ENCODE results near the gene ATP8B3. TPM values are rescaled to one million over a fixed set of nuclear protein-coding genes. Genes with fewer than 3 reads are reported as not detected.
"Not testable (repeated sequence)": the region's sequence is repeated elsewhere in the genome, so short reads cannot be mapped to it uniquely, and the experiment has no call there.

ATP8B3 gene
- total RNA-seq, 1 donor from 2014 or later: 0.11 TPM

DNA sequence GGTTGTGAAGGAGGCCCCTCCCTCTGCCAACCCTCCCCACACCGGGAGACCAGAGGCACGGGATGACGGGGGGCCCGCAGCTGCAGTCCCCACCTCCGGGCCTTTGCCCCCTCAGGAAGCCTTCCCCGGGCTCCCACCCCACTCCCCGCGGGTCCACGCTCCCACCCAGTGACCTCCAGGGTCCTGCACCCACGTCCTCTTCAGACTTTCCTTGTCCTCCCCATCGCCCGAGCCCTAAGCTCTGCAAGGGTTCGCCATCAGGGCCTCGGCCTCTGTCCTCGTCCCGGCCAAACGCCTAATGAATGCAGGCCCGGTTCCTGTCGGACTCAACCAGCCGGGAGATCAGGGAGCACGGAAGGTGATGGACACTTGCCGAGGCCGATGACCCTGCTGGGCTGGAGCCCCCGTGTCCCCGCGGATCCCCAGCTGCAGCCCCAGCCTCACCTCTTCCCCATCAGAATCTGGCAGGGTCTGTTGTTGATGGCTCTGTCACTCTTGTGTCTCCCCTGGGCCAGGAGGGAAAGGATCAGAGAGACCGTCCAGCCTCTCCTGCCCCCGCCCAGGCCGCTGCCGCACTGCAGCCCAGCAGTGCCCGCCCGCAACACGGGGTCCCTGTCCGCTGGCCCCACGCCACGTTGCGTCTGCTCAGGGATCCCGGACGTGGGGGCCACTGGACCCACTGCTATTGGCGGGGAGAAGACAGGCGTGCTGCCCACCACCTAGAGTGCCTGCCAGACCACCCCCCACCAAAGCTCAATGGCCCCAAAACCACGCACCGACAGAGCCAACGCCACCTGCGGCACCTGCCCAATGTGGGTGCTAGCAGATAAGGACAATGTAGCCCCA is 5.7 kb downstream of the ATP8B3 start:
- no peak overlapping the region for H3K4me3 ChIP-seq
- no peak for DNase-seq (ENCODE audit: low spot score in 2 of 2)
- intact Hi-C loops (cut with DNase I): no loop called here
- no peaks in the 10 kb centered on the region for H3K9me3 ChIP-seq
- no peaks in the 10 kb centered on the region for H3K36me3 ChIP-seq
- TF ChIP-seq, protein P1, sequence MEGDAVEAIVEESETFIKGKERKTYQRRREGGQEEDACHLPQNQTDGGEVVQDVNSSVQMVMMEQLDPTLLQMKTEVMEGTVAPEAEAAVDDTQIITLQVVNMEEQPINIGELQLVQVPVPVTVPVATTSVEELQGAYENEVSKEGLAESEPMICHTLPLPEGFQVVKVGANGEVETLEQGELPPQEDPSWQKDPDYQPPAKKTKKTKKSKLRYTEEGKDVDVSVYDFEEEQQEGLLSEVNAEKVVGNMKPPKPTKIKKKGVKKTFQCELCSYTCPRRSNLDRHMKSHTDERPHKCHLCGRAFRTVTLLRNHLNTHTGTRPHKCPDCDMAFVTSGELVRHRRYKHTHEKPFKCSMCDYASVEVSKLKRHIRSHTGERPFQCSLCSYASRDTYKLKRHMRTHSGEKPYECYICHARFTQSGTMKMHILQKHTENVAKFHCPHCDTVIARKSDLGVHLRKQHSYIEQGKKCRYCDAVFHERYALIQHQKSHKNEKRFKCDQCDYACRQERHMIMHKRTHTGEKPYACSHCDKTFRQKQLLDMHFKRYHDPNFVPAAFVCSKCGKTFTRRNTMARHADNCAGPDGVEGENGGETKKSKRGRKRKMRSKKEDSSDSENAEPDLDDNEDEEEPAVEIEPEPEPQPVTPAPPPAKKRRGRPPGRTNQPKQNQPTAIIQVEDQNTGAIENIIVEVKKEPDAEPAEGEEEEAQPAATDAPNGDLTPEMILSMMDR (IDR thresholded peaks at IDR 0.05): no peak
- no peak overlapping the region for H3K27ac ChIP-seq
- no peaks in the 10 kb centered on the region for H3K27me3 ChIP-seq
- H3K4me1 ChIP-seq: no peaks in the 10 kb centered on the region

GRCh38 chr19:1805401-1806183 is 6.5 kb downstream of the ATP8B3 start:
- Histone ChIP-seq H3K36me3 (no peaks in the 10 kb centered on the region), H3K9me3 (no peaks in the 10 kb centered on the region), H3K4me3 (no peak overlapping the region), H3K27ac (no peak overlapping the region), H3K27me3 (no peaks in the 10 kb centered on the region), H3K4me1 (no peaks in the 10 kb centered on the region)
- intact Hi-C loops (cut with DNase I): no loop called here
- no peak for DNase-seq (ENCODE audit: low spot score in 2 of 2)
- TF ChIP-seq, protein P1 (IDR thresholded peaks at IDR 0.05): no peak

GRCh38 chr19:1804858-1805257 is 7.2 kb downstream of the ATP8B3 start:
- no peak for DNase-seq (ENCODE audit: low spot score in 2 of 2)
- H3K27ac ChIP-seq: no peak overlapping the region
- intact Hi-C loops (cut with DNase I): no loop called here
- H3K9me3 ChIP-seq: no peaks in the 10 kb centered on the region
- TF ChIP-seq, protein P1 (IDR thresholded peaks at IDR 0.05): no peak
- H3K4me1 ChIP-seq: no peaks in the 10 kb centered on the region
- no peaks in the 10 kb centered on the region for H3K36me3 ChIP-seq
- H3K4me3 ChIP-seq: no peak overlapping the region
- H3K27me3 ChIP-seq: no peaks in the 10 kb centered on the region

DNA sequence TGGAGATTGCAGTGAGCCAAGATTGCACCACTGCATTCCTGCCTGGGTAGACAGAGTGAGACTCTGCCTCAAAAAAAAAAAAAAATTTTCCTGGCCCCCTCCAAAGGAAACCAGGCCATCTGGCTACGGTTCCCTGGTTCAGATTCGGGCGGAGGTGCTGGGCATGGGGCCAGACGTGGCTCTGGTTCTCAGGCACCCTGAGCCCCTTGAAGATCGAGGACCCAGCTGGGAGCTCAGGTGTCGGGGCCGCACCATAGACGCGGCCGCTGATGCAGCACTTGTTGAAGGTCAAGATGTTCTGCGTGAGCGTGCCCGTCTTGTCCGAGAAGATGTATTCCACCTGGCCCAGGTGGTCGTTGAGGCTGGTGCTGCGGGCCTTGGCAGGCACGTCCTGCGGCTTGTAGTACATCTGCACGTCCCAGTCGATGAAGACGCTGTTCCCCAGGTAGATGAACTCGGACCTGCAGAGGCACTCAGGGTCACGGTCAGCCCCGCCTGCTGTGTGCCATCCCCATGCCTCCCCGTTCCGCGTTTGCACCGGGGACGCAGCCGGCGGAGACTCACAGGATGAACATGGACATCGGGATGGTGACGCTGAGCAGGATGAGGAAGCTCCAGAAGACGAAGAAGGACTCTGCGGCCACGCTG is 12.3 kb downstream of the ATP8B3 start:
- intact Hi-C loops (cut with DNase I): no loop called here
- TF ChIP-seq, protein P1 (IDR thresholded peaks at IDR 0.05): no peak
- H3K9me3 ChIP-seq: no peaks in the 10 kb centered on the region
- no peaks in the 10 kb centered on the region for H3K36me3 ChIP-seq
- H3K4me3 ChIP-seq: no peak overlapping the region
- no peaks in the 10 kb centered on the region for H3K27me3 ChIP-seq
- DNase-seq (ENCODE audit: low spot score in 2 of 2): no peak
- H3K27ac ChIP-seq: no peak overlapping the region
- H3K4me1 ChIP-seq: peaks cover 0 to 2% of the 10 kb centered on the region in 2 donors

GRCh38 chr19:1797313-1797712 is 14.8 kb downstream of the ATP8B3 start:
- H3K27me3 ChIP-seq; H3K36me3 ChIP-seq; DNase-seq (ENCODE audit: low spot score in 2 of 2); H3K4me3 ChIP-seq; intact Hi-C loops (cut with DNase I); H3K4me1 ChIP-seq; H3K9me3 ChIP-seq; H3K27ac ChIP-seq: not testable (repeated sequence)

All from ascending aorta (tissue), 2 donors.